Ammon's horn (tissue), 1 donor: ENCODE data around the gene MYOCD.

Experiments
- DNase-seq: peaks from one replicate; pipeline ENCODE4 v3.0.0-alpha.2; 2016; ENCODE audit warnings: low spot score

The MYOCD gene

DNA sequence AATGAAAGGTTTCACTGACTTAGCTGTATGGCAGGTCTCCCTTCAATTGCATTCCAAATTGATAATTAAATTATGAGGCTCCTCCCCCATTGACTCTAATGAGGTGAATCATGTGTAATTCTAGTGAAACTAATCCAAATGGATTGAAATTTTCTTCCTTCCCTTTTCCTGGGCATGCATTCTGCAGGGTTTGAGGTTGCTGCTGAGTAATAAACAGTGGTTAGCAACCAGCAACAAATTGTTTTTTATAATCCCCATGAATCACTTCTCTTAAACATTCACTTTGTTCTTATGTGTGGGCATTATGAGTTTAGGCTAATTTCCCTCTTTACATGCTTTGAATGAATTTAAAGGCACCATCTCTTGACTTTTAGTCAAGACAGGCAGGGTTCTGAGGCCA, 43.4 kb downstream of the MYOCD start:
- no peak for DNase-seq

DNA sequence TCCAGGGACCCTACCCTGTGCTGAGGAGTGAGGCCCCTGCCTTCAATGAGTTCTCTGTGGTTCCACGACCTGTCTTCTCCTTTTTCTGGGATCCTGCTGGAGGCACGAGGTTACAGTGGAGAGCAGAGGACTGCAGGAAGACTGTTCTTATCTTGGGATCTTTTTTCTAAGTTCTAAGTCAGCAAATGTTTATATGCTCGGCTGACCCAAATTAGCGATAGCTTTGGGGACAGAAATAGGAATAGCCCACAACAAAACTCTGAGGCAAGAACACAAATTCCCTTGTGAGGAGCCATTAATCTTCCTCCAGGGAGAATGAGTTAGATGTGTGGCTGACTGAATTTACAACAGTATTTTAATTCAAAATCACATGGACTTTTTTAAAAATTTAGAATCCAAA, 46.7 kb downstream of the MYOCD start:
- DNase-seq, result no peak

DNA sequence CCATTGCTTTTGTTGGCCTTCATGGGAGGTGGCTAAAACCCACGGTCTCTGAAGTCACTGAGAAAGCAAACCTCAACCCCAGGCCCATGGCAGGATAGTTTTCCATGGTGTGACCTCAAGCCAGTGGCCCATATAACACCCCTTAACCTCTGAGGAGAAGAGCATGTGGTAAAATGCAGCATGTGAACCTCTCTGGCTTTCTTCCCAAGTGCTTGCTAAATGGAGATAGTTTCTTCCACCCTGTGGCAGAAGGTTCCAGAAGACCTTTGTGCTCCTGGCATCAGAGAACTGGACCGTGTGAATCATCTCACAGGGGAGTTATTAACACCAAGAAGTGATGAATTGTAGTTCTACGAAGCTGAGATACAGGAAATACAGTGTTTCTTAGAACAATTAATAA, 47.3 kb downstream of the MYOCD start:
- DNase-seq, result no peak

DNA sequence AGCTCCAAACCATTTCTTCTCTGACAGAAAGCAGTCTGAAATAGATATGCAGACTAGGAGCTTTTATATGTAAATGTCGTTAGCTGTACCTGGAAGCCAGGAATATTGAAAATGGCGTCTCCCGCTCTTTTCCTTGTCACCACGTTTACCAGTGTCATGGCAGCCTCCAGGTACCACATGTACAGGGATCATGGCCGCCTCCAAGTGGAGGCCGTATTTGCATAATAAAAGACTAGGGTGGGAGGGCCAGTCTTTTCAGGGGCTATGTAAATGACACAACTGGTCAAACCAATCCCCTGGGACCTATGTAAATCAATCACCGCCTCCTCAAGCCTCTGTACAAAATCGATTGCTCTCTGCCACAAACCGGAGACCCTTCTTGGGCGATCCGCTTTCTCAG, 54.3 kb downstream of the MYOCD start:
- DNase-seq, result no peak

DNA sequence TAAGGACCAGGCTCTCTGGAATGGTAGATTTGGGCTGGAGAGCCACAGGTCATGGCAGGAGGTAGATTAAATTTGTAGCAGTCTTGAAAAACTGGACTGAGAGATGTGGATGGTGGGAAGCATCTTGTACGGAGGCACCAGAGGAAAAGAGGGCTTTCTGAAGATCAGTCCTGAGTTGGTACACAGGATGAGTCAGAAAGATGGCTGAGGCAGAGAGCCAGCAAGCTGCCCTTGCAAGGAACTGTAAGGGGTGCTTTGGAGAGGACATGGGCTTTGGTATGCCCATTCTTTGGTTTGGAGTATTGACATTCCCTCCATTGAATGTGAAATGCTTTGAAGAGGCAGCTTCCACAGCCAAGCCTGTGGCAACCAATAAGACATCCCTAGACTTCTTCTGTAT, 55.9 kb downstream of the MYOCD start:
- no peak for DNase-seq

DNA sequence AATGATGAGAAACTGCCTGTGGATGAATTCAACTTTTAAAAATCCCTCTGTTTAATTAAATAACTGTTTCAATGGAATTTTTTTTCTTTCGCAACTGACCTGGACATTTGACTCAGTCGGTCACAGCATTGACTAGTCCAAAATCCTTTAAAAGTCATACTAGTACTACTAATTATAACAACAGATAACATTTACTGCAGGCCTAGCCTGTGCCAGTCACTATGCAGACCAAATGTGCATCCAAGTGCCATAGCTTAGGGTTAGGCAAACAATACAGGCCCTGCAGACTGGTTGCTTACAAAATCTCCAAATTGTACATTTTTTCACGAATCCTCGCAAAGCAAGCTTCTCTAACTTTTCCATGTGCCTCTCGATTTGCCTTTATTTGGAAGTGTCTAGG, 56.6 kb downstream of the MYOCD start:
- DNase-seq, result no peak

DNA sequence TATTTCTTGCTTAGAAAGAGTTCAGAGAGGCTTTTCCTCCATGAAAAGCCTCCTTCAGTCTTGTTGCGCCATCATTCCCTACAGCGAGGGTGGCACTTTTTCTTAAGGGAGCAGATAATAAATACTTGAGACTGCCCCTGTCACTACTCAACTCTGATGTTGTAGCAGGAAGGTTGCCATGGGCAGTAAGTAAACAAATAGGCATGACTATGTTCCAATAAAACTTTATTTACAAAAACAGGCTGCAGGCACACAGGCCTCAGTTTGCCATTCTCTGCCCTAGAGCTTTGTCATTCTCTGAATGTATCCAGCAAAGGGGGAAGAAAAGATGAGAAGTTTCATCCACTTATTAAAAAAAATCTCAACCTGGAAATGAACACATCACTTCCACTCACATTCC, 60.4 kb downstream of the MYOCD start:
- no peak for DNase-seq

DNA sequence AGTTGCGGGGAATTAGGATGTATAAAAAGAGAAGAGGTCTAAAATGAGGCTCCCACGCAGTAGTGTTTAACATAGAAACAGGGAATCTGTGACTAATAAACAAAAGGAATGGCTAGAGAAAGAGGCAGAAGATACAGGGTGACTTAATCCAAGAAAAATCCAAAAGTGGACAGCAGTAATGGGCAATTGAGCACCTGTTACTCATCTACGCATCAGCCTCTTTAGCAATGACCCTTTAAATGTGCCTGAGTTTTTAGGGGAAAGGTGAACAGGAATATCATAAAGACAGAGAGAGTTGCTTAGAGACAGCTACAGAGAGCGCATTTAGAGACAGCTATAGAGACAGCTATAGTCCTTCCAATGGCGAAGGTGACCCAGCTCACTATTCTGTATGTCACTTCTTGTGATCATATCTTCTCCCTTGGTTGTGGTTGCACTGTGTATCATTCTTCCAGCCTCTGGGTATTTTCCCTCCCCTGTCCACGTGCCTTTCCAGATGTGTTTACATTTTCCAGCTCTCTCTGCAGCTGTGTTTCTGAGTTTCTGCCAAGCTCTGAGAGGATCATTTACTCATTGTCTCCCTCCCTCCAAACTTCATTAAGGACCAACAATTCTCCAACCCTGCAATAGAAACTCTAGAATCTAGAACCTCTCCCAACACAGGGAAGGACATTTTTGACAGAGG, 61.5 kb downstream of the MYOCD start:
- no peak for DNase-seq

DNA sequence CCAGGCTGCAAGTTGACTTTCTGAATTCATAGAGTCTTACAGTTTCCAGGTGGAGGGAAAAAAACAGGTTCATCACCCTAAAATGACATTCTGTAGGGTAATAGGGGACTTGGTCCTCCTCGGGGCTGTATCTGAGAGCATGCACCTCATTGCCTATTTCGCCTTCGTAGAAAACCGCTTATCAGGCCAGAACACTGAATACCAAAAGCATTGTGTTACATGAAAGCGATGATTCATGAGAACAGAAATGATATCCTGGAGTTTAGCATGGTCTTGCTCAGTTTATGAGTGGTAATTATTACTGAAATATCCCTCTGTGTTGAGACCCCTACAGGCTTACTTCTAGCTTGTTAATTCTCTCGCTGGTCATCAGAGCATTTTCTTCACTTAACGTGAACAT, 62.2 kb downstream of the MYOCD start:
- DNase-seq, result no peak

DNA sequence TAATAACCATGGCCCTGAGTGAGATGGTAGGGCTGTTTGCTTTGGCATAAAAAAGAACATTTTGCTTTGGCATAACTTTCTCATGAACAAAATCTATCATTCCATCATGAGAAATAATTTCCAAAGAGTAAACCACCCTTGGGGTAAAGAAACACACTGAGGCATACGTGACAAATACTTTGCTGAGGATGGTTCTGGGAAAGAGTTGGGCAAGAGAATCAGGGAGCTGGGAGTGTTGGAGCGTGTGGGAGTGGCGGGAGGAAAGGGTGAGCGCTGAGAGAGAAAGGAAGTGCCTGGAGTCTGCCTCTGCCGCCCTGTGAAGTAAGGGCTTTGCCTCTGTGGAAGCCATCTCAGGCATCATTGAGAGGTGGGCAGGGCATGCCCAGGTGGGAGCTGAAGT, 63.4 kb downstream of the MYOCD start:
- DNase-seq, result no peak

DNA sequence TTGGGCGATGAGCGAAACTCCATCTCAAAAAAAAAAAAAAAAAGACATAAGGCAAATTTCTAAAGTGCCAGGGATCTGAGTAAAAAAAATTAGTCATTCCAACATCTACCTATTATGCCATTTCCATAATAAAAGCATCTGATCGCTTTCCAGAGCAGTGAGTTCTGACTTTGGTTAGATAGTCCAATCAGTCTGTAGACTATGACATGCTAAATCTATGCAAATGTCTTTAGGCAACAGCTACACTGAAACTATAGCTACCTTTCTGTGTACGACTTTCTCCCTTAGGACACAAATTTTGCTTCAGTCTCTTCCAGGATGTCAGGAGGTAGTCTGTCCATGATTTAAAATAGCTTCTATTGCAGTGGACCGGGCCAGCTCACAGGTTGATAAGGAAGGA, 64.7 kb downstream of the MYOCD start:
- DNase-seq, result no peak

DNA sequence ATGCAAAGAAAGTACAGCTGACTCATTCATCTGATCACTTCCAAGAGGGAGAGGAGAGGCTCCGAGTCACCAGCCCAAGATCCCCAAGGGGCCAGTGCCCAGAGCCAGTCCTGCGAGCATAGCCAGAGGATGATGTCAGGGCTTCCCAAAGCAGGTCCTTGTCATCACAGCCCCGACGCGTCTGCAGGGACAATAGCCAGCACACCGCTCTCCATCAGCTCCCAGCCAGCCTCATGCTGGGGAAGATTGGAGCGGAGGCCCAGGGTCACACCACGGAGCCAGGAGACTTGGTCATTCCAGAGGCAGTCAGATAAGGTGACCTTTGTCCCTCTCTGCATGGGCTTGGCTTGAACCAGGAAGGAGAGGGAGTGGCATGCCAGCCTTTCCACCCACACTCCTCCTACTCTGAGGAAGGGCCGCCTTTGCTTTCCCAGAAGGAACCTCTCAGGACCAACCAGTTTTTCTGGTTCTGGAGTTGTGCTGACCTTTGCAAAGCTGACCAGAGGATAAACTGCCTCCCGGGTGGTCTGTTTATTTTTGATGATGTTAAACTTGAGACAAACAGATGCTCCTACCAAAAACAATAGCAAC, 65.3 kb downstream of the MYOCD start:
- no peak for DNase-seq

DNA sequence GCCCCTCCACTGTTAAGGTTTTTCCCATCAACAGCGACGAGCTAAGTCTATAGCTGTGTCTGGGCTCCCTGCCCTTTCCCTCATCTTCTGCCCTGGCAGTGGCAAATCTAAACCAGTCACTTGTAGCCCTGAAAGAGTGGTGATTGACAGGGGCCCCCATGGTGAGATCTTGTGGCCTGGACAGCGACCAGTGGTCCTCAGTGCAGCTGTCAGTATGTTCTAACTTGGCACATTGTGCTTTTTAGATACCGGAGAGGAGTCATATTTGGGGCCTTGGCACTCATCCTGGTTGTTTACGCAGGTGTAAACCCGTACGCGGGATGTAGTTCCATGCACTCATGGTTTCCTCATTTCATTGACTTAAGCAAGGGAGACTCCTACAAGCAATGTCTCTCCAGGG, 66.1 kb downstream of the MYOCD start:
- no peak for DNase-seq

DNA sequence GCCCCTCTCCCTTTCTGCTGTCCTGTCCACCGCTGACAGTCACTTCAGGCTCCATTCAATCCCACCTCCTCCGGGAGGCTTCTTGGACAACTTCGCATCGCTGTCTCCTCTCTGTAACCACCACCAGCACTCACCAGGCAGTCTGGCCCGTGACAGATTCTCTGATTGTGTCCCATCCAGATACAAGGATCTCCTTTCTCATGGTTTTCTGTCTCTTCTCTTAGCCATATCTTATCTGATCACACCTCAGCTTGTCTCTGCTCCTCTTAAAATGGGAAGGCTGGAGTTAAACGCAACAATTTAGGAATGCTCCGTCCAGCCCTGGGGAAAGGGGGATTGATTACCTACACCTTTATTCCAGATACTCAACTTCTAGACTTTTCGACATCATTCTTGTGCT, 66.7 kb downstream of the MYOCD start:
- no peak for DNase-seq

DNA sequence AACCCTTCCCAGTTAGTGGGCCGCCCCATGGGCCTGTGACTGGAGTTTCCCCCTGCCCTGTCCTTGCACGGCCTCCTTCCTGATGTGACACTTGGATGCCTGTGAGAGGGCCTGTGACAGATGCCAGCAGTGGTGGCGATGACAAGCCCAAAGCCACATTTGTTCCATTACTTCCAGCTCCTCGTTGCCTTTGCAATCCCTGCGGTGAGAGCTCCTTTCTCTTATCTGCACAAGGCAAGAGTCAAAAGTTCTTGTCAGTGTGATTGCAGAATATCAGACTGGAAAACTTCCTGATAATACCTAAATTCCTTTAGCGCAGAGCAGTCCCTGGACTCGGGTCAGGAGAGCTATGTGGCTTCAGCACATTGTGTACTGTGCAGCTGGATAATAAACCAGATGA, 69.2 kb downstream of the MYOCD start:
- DNase-seq, result no peak

DNA sequence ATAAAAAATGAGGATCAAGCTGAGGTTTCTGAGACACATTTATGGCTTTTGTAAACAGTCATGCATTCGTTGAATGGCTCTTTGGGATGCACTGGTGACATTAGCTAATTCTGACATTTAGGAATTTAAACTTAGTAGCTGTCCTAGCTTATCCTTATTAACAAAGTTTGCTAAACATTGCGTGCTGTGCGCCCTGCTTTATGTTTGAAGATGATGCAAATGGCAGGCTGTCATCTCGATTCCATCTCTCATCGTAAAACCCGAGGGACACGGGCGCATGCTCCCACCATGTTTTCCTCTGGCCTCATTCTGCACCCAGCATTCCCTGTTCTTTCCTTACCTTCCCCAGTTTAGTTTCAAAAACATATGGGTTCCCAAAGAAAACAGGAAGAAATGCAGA, 69.8 kb downstream of the MYOCD start:
- DNase-seq, result no peak

DNA sequence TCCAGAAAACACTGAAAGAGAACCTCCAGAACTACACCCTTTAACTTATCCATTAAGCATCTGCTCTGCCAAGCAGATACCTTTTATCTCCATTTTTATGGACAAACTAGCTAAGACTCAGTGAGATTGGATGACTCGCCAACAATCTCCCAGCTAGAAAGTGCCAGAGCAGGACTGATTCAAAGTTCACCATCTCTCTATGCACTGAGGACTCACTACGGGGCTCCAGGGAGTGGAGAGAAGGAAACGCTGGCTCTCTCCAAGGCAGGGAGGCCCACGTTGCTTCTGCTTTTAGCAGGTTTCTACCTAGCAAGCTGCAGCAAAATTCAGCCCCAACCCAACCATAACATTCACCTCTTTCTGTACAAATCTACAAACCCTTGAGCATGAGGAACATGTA, 70.8 kb downstream of the MYOCD start:
- no peak for DNase-seq

DNA sequence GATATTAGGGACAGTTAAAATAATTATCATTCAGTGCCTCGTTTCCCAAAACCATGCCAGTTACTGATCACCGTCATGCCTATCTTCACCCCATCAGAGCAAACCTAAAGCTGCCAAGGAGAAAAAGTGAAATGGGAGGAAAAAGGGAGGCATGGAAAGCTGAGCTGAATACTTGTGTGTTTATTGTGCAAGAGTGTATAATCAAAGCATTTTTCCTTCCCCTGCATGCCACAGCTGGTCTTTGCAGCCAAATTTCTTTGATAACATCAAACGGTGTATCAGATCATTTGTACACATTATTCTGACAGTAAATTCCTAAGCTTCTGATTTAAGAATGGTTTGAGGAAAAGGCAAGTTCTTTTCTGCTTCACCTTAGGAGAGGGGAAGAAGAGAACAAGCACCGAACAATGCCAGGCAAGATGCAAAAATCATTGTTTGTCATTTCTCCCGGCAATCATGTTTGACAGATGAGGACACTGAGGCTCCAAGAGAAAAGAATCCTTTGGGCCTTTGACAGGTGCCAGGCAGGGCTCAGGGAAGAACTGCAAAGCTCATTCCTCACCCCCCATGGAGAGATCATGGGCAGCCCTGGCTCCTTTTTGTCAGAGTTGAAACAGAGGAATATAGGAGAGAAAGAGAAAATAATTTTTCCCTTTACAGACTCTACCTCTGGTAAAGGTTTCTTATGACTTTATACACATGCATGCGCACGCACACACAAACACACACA, 72.2 kb downstream of the MYOCD start:
- no peak for DNase-seq

DNA sequence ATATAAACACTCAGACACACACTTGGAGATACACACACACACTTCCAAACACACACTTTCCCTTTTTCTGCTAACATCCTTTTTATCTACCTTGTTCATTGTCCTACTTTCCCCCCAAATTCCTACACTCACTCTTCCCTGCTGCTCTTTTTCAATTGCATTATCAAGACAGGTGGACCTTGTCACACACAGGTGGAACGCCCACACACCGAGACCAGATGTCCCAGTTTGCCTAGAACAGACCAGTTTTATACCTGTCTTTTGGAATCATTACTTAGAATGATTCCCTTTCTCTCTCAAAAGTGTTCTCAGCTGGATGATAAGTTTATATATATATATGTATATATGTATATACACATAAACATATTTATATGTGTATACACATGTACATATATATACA, 72.9 kb downstream of the MYOCD start:
- no peak for DNase-seq

DNA sequence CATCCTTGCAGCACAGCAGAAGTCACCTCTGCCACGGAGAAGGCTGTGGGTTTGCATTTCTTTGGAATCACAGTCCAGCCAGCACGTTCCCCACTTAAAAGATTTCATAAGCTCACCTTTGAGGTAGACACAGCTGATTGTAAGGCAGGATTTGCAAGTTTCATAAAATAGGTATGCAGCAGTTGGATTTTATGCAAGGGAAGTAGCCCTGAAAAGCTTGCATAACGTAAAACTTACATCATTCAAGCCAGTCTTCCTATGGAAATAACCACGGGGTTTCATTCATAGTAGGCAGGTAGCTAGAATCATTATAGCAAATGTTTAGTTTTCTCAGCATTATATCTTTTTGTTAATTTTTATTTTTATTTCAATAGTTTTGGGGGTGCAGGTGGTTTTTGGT, 73.8 kb downstream of the MYOCD start:
- no peak for DNase-seq

DNA sequence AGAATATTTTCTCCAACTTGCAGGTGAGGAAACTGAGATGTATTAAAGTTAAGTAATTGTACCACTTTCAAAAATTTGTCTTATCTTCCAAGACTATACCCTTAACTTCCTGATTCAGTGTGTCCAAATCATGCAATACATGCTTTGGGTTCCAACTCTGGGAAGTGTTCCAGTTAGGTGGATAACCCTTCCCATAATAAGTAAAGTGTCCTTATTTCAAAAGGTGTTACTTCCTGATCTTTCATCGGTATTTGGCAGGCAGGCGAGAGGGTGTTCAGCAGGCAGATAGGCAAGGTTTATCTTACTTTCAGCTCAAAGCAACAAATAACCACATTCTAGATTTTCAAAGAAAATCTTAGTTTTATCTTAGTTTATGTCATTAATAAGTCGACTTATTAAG, 77.4 kb downstream of the MYOCD start:
- DNase-seq, result no peak

DNA sequence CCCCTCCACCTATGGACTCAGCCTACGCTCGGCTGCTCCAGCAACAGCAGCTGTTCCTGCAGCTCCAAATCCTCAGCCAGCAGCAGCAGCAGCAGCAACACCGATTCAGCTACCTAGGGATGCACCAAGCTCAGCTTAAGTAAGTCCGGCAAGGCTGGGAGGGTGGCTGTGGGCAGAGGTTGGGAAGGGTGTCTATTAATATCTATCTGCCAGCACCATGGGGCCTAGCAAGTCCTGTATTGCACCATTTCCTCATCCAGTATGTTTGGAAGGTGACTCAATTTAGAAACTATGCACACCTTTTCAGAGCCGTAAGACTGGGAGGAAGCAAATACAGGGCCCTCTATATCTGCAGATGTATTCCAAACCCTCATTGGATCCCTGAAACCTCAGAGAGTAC, 78.6 kb downstream of the MYOCD start:
- no peak for DNase-seq

DNA sequence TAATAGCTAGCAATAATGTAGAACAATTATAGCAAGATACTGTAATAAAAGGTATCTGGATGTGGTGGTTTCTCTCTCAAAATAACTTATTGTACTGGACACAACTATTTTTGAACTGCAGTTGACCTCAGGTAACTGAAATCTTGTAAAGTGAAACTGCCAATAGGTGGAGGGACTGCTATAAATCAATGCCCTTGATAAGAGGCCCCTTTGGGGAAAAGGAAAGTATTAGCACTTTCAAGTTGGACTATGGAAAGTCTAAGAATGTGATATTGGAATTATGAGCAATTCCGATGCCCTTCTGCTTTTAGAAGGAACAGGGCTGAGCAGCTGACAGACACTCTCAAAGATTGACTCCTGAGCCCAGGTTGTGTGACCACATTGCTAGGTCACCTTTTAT, 79.1 kb downstream of the MYOCD start:
- DNase-seq, result no peak

DNA sequence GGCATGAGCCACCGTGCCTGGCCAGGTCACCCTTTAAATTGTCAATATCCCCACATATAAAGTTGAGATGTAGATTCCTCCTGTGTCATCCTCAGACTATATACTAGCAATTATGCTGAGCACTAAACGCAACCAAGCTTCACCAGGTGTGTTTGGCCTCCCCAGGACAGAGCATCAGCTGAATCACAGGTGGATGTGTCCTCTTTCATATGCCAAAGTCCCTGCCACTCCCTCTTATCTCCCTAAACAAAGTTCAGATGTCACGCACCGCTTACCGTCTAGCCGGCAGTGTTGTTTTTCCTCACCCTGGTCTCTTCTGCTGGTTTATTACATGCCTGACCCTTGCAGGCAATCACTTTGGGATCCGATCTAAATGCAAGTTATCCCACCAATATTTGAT, 79.8 kb downstream of the MYOCD start:
- DNase-seq, result no peak
